GM19099 (cell line): ENCODE data around the gene KIAA0825.

ENCODE experiments used
- POLR2A ChIP-seq: IDR thresholded peaks from 3 replicates; pipeline ENCODE4 v1.6.1; 2011; ENCODE audit warnings: low read depth; ENCODE audit not compliant: insufficient read length; ENCODE audit errors: extremely low read depth

KIAA0825 gene

DNA sequence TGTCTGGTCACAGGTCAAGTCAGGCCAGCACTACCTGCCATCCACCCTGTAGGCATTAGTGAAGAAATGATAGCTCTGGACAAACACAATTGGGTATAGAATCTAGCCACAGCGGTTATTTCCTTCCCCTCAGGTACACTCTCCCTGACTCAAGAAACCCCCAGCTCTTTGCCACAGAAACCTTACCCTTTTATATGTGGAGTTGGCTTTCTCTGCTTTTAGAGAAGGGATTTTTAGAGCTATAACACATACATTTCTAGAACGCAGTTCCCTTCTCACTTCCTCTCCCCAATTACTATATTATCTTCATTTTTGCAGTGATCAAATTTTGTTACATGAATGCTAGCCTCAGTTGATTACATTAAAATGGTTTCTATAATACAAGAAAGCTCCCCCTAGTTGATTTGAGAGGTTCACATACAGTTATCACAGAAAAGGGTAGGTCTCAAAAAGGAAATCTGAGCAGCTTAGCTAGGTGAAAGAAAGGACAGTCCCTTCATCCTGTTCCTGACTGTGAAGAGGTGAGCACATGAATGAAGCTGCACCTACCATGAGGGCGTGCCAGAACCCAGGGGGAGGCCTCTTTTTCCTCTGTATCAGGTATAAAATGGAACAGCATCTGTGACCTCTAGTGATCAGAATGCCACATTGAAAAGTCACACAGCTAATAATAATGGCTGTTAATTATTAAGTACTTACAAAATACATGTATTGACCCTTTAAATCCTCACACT lies 425.6 kb downstream of the KIAA0825 start:
- TF ChIP-seq POLR2A = no peak

DNA sequence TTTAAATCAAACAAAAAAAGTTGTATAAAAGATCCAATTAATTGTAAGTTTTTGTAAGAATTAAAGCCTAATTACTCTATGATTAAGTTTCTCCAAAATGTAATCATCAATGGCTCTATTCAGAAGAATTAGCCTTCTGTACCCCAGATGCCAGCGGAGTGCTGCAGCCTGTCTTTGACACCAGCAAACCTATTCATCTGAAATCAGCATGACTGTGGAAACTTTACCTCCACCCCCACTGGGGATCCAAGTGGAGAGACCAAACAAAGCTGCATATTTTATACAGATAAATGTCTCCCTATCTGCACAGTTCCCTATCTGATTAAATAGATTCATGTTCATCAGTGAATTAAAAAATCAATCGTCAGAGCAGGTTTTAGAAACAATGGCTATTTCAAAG lies 426.8 kb downstream of the KIAA0825 start:
- TF ChIP-seq POLR2A = no peak

DNA sequence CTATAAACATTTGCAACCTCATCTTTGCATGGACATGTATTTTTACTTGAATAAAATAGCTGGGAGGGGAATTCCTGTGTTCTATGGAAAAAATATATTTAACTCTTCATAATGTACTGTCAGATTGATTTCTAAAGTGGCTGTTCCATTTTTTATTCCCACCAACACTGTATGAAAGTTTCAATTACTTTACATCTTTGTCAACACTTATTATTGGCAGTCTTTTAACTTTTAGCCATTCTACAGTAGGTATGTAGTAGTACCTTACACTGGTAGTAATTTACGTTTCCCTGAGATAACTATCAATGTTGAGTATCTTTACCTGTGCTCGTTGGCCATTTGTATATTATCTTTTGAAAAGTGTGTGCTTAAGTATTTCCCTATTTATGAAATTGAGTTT lies 429.7 kb downstream of the KIAA0825 start:
- no peak for TF ChIP-seq POLR2A

DNA sequence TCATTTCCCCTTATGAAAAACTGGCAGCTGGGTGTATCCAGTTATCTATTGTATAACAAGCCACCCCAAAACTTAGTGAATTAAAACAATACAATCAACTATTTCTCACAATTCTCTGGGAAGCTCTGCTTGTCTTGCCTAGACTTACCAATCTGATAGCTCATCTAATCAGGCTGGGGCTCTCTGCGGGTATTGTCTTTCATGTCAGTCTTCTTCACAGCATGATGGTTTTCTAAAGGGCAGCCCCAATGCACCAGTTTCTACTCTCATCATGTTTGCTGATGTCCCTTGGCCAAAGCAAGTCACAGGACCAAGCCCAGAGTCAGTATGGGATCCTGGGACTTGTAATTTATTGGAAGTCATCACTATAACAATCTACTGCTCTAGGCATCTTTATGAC lies 433.5 kb downstream of the KIAA0825 start:
- no peak for TF ChIP-seq POLR2A

DNA sequence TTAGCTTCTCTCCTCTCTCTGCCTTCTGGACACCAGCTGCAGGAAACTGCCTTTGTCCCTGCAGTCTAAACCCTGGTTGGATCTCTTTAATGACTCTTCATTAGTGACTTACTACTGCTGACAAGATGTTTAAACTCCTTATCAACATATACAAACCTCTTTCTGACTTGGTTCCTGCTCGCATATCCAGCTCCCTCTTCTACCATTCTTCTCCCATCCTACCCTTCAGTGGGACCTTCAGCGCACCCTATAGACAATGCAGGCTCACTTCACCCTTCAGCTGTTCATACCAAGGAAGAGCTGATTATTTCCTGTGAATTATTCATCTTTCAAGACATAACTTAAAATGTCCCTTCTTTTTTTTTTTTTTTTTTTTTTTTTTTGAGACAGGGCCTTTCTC lies 436.5 kb downstream of the KIAA0825 start:
- TF ChIP-seq POLR2A = no peak

DNA sequence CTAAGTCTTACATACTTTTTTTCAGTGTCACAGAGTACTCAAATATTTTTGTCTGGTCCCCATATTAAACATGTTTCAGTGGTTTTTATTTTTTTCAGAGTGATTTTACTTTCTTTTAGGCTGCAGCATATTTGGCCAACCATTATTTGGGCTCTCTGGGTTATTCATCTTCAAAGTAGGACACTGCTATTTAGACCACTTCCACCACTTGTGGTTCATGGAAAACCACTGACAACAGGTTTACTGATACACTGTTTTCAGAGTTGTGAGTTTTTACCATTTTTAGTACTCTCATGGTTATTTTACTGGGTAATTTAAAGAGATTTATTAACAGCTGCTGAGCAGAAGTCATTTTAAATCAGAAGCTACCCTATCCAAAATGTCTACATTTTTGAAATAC lies 437.6 kb downstream of the KIAA0825 start:
- no peak for TF ChIP-seq POLR2A

DNA sequence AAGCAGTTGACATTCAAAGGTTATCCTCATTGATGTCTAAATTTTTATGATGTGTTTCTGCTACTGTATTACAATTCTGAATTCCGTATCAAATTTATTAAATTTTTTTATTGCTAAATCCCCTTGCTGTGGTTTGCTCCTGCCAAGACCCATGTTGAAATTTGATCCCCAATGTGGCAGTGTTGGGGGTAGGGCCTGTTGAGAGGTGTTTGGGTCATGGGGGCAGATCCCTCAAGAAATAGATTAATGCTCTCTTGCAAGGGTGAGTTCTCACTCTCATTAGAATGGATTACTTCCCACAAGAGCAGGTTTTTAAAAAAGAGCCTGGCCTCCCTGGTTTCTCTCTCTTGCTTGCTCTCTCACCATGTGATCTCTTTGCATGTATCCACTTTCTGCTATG lies 442.5 kb downstream of the KIAA0825 start:
- no peak for TF ChIP-seq POLR2A

DNA sequence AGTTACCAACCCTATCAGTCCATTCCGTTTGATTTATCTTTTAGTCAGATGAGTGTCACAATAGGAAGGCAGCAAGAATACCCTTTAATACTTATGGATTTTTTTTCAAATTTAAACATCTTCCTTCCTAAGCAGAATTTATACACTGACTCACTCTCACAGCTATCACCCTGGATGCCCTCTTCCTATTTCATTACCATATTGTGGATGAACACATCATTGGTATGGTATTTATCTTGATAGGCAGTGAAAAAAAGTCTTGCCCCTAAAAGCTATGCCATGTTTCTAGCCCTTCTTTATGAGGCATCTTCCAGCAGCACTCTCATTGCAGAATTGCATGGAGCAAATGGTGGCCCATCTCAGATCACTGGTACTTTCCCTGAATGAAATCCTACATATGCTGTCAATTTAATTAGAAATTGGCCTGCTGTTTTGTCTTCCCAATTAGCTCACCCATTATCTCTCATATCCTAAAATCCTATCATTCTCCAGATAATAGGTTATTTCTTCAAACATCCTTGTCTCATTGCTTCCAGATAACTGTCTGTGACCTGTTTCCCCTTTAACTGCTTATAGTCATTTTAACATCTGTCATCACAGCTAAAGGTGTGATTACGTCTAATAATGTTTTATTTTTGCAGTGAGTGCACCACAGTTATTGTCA lies 443.5 kb downstream of the KIAA0825 start:
- no peak for TF ChIP-seq POLR2A

DNA sequence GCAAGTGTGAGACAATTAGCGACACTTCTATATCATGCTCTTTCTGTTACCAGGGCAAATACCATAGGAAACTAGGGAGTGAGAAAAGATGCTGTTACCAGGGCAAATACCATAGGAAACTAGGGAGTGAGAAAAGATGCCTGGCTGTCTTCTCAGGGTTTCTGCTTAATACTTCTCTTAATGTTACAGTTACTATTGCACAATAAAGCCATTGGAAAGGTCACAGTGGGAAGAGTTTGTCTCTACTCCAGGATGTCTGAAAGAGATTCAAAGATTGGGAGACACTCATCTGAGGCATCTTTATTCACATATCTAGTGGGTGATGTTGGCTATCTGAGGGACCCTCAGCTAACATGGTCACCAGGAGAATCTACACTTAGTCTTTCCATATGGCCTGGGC lies 445.3 kb downstream of the KIAA0825 start:
- TF ChIP-seq POLR2A = no peak

DNA sequence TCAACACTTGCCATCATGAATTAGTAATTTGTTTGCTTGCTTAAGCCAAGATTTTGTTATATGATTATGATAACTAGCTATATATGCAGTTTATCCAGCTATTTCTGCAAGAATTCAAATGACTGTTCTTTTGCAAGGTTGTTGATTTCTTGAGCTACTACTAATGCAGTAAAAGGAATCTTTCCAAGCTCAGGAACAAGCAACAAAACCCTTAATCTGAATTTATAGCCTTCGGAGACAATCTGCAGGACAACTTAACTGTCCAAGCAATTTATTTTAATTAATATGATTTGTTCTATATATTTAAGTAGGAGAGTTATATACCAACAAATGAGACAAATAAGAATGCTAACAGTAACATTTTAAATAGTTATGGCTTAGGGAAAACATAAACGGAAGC lies 450.3 kb downstream of the KIAA0825 start:
- no peak for TF ChIP-seq POLR2A

DNA sequence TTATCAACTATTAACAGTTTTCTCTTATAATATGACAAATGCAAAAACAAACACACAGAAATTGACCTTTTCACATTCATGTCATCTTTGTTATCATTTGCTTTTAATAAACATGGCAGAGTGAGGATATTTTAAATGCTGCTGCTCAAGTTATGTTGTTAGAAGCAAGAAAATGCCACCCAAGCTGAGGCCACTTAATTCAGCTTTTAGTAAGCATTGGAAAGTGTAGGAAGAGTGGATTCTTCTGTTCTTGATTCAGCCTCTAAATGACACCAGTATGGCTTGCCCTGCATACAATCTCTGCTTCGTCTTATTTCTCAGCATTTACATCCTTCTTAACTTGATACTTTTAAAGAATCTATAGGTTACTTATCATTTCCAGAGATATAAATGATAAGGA lies 456.6 kb downstream of the KIAA0825 start:
- no peak for TF ChIP-seq POLR2A

DNA sequence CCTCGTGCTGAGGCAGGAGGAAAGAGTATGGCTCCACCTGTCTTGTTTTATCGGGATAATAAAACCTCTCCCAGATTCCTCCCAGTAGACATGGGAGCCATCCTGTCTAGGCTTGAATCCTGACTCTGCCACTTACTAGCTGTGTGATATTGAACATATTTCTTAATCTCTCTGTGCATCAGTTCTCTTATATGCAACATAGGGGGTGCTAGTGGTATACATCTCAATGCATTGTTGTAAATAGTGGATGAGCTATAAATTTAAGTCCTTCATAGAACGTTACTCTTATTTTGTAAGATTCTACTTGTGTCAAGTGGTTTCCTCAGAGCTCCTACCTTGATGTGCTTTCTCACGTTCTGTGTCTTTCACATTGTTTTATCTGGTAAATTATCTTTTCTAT lies 459.3 kb downstream of the KIAA0825 start:
- TF ChIP-seq POLR2A = no peak

DNA sequence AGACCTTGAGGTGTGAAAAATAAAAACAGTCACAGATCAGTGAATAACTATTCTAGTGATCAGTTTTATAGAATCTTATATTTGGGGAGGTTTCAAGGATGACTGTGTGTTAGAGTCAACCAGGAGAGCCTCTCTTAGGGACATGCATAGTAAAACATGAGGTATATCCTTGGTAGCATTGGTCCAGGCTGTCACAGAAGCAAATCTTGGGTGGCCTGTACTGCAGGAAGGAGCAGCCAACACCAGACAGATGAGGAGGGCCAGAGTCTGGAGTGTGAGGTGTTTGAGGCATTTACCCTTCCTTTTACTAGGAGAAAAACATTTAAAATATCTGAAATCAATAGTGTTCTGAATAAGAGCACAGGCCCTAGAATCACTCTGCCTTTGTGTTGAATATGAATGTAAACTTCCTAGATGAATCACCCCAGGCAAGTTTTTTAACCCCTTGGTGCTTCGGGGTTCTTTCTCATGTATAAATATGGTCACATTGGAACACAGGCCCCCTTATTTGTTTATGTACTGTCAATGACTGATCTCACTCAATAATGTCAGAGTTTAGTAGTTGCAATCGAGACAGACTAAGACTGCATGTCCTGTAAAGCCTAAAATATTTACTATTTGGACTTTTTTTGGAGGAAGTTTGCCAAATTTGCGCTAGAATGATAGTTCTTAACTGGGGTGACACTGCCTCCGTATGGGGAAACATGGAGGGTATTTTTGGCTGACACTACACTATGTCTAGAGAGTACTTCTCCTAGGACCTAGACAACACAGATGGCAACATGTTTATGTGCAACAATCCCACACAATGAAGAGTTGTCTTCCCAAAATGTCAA lies 460.5 kb downstream of the KIAA0825 start:
- no peak for TF ChIP-seq POLR2A

DNA sequence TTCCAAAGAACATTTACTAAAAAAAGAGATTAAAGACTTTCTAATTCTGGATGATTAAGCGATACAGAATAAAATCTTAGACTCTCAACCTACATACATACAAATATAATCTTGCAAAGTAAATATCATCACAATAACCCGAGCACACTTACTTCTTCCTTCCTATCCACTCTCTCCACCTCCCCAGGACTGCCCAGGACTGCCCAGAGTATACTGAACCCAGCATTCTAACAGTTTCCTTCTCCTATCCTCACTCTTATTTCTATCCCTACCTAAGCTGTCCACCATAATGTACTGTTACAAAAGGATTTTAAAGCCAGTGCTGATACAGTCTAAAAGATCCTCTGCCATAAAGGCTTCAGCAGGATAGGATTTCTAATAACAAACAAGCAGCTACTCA lies 463.7 kb downstream of the KIAA0825 start:
- TF ChIP-seq POLR2A = no peak

DNA sequence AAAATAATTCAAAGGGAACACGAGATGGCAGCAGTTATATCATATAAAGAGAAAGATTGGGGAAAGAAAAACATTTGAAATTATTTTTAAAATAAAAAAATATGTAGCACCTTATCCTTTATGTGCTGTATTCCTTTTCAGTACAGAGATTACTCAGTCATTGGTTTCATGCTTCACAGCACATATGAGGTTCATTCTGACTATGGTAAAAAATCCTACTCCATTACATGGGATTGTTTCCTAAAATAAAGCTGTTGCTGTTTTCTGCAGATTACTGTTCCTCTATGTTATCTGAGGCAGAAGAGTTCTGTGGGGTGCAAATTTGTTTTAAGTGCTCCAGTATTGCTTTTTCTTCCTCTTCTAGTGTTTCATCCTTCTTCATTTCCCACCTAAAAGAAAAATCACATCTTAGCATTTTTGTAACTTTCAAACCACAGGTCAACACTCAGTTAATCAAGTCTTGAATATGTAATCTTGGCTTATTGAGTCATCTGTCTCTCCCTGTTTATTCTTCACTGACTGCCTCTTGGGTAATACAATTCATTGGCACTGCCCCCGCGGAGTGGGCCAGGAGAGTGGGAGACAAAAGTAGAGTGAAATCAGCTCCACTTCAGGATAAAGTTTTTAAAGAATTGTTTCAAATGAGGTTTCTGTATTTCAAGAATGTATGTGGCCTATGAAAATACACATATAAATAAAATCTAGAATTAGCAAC lies 464.5 kb downstream of the KIAA0825 start:
- no peak for TF ChIP-seq POLR2A
